Measurements from ENCODE around the gene CALU. TPM values are rescaled to one million over a fixed set of nuclear protein-coding genes. Genes with fewer than 3 reads are reported as not detected.
A peak's percentile ranks its signal among the peaks of the same experiment; 100 is the strongest.

CALU gene
- total RNA-seq, 1 donor from 2014 or later = 199 TPM

GRCh38 chr7:128781126-128781525, 42.0 kb downstream of the CALU start:
- Mint-ChIP-seq H3K27ac (no peak overlapping the region), H3K9me3 (peaks cover 22% of the 10 kb centered on the region), H3K4me3 (no peak overlapping the region), H3K4me1 (peaks cover 6% of the 10 kb centered on the region), H3K27me3 (ENCODE audit: low read depth) (peaks cover 7% of the 10 kb centered on the region), H3K36me3 (no peaks in the 10 kb centered on the region)
- TF ChIP-seq CTCF (IDR thresholded peaks at IDR 0.05; ENCODE audit: unreplicated experiment) = no peak
- no peak for DNase-seq (ENCODE audit: low spot score in 2 of 2, unreplicated experiment in 2 of 2)

GRCh38 chr7:128781851-128782250, 42.7 kb downstream of the CALU start:
- no peak for DNase-seq (ENCODE audit: low spot score in 2 of 2, unreplicated experiment in 2 of 2)

GRCh38 chr7:128783143-128783861, 44.1 kb downstream of the CALU start:
- TF ChIP-seq CTCF (IDR thresholded peaks at IDR 0.05; ENCODE audit: unreplicated experiment) = no peak
- Mint-ChIP-seq H3K27ac (peak overlapping the region; percentile 83), H3K9me3 (peaks cover 5% of the 10 kb centered on the region), H3K36me3 (no peaks in the 10 kb centered on the region), H3K27me3 (ENCODE audit: low read depth) (peaks cover 13% of the 10 kb centered on the region), H3K4me1 (peaks cover 6% of the 10 kb centered on the region), H3K4me3 (peak overlapping the region; percentile 62)
- DNase-seq (ENCODE audit: low spot score in 2 of 2, unreplicated experiment in 2 of 2) = peak; percentile 53 to 78

More at GRCh38 chr7:128781851-128782250, 42.7 kb downstream of the CALU start:
- peaks cover 6% of the 10 kb centered on the region for H3K4me1 Mint-ChIP-seq
- peaks cover 8% of the 10 kb centered on the region for H3K27me3 Mint-ChIP-seq (ENCODE audit: low read depth)
- H3K9me3 Mint-ChIP-seq = peaks cover 19% of the 10 kb centered on the region
- H3K27ac Mint-ChIP-seq = no peak overlapping the region
- TF ChIP-seq CTCF (IDR thresholded peaks at IDR 0.05; ENCODE audit: unreplicated experiment) = no peak
- no peak overlapping the region for H3K4me3 Mint-ChIP-seq
- no peaks in the 10 kb centered on the region for H3K36me3 Mint-ChIP-seq

- Mint-ChIP-seq H3K4me3 (no peak overlapping the region), H3K27me3 (ENCODE audit: low read depth) (peaks cover 31% of the 10 kb centered on the region), H3K4me1 (peaks cover 11% of the 10 kb centered on the region), H3K36me3 (no peaks in the 10 kb centered on the region), H3K27ac (no peak overlapping the region), H3K9me3 (peaks cover 5% of the 10 kb centered on the region)
- TF ChIP-seq CTCF (IDR thresholded peaks at IDR 0.05; ENCODE audit: unreplicated experiment) = no peak
- no peak for DNase-seq (ENCODE audit: low spot score in 2 of 2, unreplicated experiment in 2 of 2)
Observed at GRCh38 chr7:128785738-128786137, 46.6 kb downstream of the CALU start.

- peak overlapping the region; percentile 86 for H3K4me3 Mint-ChIP-seq
- DNase-seq (ENCODE audit: low spot score in 2 of 2, unreplicated experiment in 2 of 2) = no peak
- TF ChIP-seq CTCF (IDR thresholded peaks at IDR 0.05; ENCODE audit: unreplicated experiment) = no peak
- H3K9me3 Mint-ChIP-seq = peaks cover 5% of the 10 kb centered on the region
- peaks cover 35% of the 10 kb centered on the region for H3K27me3 Mint-ChIP-seq (ENCODE audit: low read depth)
- H3K27ac Mint-ChIP-seq = no peak overlapping the region
- peaks cover 11% of the 10 kb centered on the region for H3K4me1 Mint-ChIP-seq
- H3K36me3 Mint-ChIP-seq = no peaks in the 10 kb centered on the region
Observed at GRCh38 chr7:128788446-128789412, 49.6 kb downstream of the CALU start.
